Subcutaneous adipose tissue (tissue), 4 donors: Measurements from ENCODE around the gene KCNA2. TPM values are rescaled to one million over a fixed set of nuclear protein-coding genes. Genes with fewer than 3 reads are reported as not detected.

Experiments used
- CTCF ChIP-seq: fragments of 450-650 bp; IDR thresholded peaks from one replicate; pipeline ENCODE4 v1.5.1; 2016; ENCODE audit warnings: low read depth, mild to moderate bottlenecking, control low read depth, antibody characterized with exemption, moderate library complexity
- total RNA-seq, 4 donors: library from RNA; depleted of rRNA; stranded (reverse); fragments of >200 nt; gene quantifications; one replicate each; pipeline ENCODE4 v1.1.0, GENCODE V29; 2016

KCNA2 gene
- total RNA-seq, 4 donors from 2014 or later = 1.7 to 6.8 (median 4.4) TPM

- TF ChIP-seq CTCF = no peak
Observed at GRCh38 chr1:110639724-110640386, 33.7 kb upstream of the KCNA2 start.

GRCh38 chr1:110638556-110638955 lies 32.4 kb upstream of the KCNA2 start:
- no peak for TF ChIP-seq CTCF

- no peak for TF ChIP-seq CTCF
Observed at GRCh38 chr1:110638058-110638457, 31.9 kb upstream of the KCNA2 start.

GRCh38 chr1:110637475-110637874 lies 31.3 kb upstream of the KCNA2 start:
- TF ChIP-seq CTCF = no peak

- no peak for TF ChIP-seq CTCF
Observed at GRCh38 chr1:110636149-110636935, 30.2 kb upstream of the KCNA2 start.

GRCh38 chr1:110635434-110635833 lies 29.3 kb upstream of the KCNA2 start:
- no peak for TF ChIP-seq CTCF

- no peak for TF ChIP-seq CTCF
Observed at GRCh38 chr1:110634455-110635311, 28.5 kb upstream of the KCNA2 start.
